ENCODE data around the gene GDAP1L1.
"Not testable (repeated sequence)": the region's sequence is repeated elsewhere in the genome, so short reads cannot be mapped to it uniquely, and the experiment has no call there.

Gene GDAP1L1

DNA sequence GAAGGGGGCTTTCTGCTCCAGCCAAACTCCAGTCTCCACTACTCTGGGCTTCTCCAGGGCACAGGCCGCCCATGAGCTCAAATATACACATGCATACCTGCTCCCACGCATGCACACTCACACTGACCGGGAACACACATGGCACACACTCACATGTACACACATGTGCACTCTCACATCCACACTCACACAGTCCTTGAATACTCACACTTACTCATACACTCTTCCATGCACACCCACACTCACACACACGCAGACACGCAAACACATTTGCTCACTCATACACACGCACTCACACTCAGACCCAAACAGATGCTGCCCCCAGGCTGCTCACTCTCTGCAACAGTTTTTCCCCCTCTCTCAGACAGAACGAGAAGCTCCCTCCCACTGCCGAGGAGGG is 7.0 kb downstream of the GDAP1L1 start:
- no peak for DNase-seq (ENCODE audit: low spot score)

- no peak for DNase-seq (ENCODE audit: low spot score)
Measured at GRCh38 chr20:44255942-44256341, 8.8 kb downstream of the GDAP1L1 start.

DNA sequence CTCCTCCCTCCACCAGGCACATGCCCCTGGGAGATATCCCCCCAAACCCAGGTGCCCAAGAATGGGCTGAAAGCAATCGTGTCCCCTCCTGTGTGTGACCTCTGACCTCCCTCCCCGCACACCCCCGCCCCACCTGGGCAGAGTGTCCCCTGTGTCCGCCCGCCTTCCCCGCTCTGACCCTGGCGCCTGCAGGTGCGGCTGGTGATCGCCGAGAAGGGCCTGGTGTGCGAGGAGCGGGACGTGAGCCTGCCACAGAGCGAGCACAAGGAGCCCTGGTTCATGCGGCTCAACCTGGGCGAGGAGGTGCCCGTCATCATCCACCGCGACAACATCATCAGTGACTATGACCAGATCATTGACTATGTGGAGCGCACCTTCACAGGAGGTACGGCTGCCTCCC is 9.9 kb downstream of the GDAP1L1 start:
- DNase-seq (ENCODE audit: low spot score) = no peak

DNA sequence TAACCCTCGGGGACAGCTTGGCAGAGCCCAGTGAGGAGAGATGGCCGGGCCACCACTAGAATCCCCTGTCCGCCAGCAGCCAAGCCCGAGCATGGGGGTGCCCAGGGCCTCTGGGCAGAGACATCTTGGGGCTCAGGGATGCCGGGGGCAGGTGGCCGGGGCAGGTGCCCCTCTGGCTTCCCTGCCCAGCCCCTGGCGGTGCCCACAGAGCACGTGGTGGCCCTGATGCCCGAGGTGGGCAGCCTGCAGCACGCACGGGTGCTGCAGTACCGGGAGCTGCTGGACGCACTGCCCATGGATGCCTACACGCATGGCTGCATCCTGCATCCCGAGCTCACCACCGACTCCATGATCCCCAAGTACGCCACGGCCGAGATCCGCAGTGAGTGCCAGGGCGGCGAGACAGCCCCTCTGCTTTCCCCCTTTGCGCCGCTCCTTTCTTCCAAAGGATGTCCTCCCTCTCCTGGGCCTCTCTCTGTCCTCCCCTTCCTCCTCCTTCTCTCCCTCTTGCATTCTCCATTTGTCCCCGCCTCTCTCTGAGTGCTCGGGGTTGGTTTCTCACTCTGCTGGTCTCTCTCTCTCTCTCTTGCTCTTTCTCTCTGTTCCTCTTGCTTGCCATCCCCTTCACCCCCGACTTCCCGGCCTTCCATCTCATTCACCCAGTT is 11.2 kb downstream of the GDAP1L1 start:
- DNase-seq (ENCODE audit: low spot score) = no peak

- no peak for DNase-seq (ENCODE audit: low spot score)
Measured at GRCh38 chr20:44264287-44264686, 17.2 kb downstream of the GDAP1L1 start.

- no peak for DNase-seq (ENCODE audit: low spot score)
Measured at GRCh38 chr20:44268802-44269201, 21.7 kb downstream of the GDAP1L1 start.

DNA sequence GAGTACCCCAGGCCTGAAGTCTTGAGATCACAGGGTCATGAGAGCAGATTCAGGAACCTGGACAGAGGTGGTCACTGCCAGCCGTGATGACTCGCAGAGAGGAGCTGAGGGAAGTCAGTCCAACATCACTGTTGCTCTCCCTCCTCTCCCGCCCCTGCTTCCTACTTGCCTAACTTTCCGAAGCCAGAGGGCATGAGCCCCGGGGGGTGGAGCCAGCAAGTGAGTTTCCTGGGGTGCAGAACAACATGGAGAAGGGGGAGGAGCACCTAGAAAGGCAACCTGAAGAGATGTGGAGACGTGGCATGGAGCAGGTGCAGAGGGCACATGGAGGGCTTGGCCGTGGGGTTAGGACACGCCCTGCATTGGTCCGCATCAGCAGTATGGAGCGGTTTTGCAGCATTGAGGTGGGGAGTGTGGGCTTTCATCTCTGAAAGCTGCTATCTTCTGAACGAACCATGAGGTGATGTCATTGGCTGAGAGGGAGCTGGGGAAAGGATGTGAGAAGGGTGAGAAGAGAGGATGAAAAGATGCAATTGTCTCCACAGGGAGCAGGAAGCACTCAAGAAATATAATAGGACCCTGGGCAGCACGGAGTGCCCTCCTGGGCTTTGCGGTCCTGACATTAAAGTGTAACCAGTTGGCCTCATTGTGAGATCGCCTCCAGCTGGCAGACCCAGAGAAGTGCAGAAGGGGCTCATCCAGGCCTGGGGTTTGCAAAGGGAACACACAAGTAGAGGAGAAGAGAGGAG is 25.0 kb downstream of the GDAP1L1 start:
- DNase-seq (ENCODE audit: low spot score) = no peak

GRCh38 chr20:44273231-44274215 is 26.4 kb downstream of the GDAP1L1 start:
- no peak for DNase-seq (ENCODE audit: low spot score)

DNA sequence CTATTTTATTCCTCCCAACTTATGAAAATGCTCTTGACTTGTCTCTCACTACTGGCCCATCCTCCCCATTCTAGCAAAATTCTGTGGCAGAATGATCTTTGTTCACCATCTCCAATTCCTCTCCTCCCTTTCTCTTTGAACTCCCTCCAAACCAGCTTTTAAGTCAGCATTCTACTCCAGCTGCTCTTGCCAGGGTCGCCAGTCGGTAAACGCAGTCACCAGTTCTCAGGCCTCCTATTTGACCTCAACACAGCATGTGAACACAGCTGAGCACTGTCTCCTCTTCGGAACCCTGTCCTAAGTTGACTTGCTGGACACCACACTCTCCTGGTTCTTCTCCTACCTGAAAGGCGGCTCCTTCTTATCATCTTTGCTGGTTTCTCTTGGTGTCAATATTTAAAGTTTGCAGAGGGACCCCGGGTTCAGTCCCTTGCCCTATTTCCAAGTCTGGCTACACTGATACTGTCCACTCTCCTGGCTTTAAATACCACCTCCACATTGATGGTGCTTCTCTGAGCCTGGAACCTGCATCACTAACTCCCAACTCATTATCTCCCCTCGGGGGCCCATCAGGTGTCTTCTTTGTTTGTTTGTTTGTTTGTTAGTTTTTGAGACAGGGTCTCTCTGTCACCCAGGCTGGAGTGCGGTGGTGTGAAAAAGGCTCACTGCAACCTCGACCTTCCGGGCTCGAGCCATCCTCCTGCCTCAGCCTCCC is 27.4 kb downstream of the GDAP1L1 start:
- no peak for DNase-seq (ENCODE audit: low spot score)

- no peak for DNase-seq (ENCODE audit: low spot score)
Measured at GRCh38 chr20:44279228-44279627, 32.1 kb downstream of the GDAP1L1 start.

DNA sequence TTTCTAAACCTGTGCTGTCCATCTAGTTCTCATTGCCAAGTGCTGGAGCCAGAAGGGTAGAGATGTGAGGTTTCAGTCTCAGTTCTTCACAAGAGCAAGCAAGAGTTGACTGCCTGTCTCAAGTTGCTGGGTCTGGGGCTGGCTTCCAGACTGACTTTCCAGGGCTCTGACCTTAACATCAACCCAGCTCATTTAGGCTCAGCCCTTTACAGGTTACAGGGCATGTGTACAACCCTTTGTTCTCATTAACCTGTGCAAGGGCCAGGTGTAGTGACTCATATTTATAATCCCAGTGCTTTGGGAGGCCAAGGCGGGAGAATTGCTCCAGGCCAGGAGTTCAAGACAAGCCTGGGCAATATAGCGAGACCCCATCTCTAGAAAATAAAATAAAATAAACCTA is 33.3 kb downstream of the GDAP1L1 start:
- no peak for DNase-seq (ENCODE audit: low spot score)

DNA sequence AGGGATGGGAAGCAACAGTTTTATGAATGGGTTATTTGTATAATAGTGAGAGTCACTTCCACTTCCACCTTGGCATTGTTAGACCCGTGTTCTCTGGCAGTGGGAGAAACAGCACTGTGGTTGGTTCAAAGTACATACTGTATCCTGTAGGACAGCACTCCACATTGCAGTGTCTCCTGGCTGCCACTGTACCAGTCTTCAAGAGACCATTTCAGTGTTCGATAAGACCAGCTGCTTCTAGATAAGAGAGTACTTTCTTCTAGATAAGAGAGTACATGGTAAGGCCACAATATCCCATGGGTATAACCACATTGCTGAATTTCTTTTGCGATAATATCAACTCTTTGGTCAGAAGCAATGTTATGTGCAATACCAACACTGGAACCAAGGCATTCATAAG is 35.1 kb downstream of the GDAP1L1 start:
- DNase-seq (ENCODE audit: low spot score) = no peak

DNA sequence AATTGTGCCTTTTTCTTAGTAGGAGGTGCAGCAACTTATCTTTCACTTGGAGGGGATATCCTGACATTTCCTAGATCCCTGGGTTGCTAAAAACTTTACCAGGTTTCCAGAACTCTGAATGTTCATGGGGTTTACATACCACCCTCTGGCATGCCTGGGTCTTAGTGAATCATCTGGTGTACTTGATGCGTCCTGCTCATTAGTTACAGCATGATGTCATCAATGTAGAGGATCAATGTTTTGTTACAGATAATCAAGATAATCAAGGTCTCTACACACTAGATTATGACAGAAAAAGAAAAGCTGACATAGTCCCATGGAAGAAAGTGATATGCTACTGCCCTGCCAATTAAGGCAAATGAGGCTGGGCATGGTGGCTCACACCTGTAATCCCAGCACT is 36.9 kb downstream of the GDAP1L1 start:
- no peak for DNase-seq (ENCODE audit: low spot score)

DNA sequence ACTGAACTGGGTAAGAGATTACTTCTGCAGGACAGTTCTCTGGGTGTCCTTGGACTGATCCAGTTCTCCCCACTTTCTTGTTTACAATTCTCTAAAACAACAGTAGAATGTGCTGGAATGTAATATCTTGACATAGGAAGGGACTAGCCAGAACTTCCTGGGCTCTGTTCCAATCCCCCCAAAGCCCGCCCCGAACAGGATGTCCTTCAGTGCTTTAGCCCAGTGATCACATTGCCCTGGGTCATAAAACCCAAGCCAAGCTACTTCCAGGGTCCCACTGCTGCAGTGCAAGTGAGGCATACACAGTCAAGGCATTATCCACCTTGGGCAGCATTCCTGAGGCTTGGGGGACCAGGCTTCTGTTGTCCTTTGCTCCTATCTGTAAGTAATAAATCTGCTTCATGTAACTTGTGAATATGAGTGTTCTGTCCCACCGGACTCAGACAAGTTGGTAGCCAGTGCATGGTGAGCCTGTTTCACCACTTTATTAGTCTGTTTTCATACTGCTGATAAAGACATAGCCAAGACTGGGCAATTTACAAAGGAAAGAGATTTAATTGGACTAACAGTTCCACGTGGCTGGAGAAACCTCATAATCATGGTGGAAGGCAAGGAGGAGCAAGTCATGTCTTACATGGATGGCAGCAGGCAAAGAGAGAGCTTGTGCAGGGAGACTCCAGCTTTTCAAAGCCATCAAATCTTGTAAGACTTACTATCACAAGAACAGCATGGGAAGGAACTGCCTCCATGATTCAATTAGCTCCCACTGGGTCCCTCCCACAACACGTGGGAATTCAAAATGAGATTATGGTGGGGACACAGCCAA is 40.4 kb downstream of the GDAP1L1 start:
- no peak for DNase-seq (ENCODE audit: low spot score)

DNA sequence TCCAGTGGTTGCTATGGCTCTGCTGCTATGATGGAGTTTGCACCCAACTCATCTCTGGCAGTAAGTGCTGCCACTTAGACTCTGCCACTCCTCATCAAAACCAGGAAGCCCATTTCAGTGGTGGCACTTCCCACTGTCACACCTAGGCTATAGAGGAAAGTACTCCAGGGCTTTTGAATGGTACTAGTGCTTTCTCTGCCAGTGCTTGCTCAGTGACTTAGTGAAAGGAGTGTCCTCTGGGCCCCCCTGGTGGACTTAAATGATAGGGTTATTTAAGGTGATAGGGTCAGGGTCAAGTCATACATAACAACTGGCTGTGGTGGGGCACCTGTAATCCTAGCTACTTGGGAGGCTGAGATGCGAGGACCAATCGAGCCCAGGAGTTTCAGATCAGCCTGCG is 41.1 kb downstream of the GDAP1L1 start:
- DNase-seq (ENCODE audit: low spot score) = no peak

DNA sequence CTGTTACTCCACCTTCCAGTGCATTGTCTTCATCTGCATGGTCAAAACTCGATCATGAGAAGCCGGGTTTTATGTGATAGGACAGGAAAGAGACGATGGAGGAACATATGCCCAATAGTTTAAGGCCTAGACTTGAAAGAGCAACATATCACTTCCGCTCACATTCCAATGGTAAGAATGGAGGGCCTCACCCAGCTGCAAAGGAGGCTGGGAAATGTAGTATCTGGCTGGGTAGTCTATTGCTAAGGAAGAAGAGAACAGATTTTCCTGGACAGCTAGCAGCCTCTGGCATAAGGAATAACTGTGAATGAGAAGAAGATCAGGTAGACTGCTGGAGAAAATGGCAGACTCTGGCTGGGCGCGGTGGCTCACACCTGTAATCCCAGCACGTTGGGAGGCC is 44.6 kb downstream of the GDAP1L1 start:
- DNase-seq (ENCODE audit: low spot score) = no peak

- DNase-seq (ENCODE audit: low spot score) = no peak
Measured at GRCh38 chr20:44296011-44296410, 48.9 kb downstream of the GDAP1L1 start.

DNA sequence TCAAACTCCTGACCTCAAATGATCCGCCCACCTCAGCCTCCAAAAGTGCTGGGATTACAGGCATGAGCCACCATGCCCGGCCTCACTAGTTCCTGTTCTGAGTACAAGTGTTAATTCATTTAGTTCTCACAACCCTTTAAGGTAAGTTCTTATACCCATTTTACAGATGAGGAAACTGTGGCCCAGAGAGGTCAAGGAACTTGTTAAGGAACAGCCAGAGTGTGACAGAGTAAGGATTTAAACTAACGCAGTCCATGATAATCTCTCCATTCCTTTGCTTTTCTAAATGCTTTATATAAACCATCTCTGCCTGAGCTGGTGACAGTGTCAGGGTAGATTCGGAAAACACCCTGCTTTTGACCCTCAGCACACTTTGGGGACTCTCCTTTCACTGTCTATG is 50.6 kb downstream of the GDAP1L1 start:
- no peak for DNase-seq (ENCODE audit: low spot score)

- not testable (repeated sequence) for DNase-seq (ENCODE audit: low spot score)
Measured at GRCh38 chr20:44299011-44299535, 52.0 kb downstream of the GDAP1L1 start.

- DNase-seq (ENCODE audit: low spot score) = no peak
Measured at GRCh38 chr20:44301285-44301684, 54.2 kb downstream of the GDAP1L1 start.

Measured in D341Med (cell line).